NCI-H1694 treated with DMSO at 0.1 percent for 48 hours (cell line): ENCODE data around the gene PTCSC3.
"Not testable (repeated sequence)": the region's sequence is repeated elsewhere in the genome, so short reads cannot be mapped to it uniquely, and the experiment has no call there.

Experiments used
- DNase-seq: peaks from one replicate; lab custom pipeline; 2025; lab: John Stamatoyannopoulos, UW

Gene PTCSC3

GRCh38 chr14:36173161-36173560 lies 3.4 kb downstream of the PTCSC3 start:
- no peak for DNase-seq

DNA sequence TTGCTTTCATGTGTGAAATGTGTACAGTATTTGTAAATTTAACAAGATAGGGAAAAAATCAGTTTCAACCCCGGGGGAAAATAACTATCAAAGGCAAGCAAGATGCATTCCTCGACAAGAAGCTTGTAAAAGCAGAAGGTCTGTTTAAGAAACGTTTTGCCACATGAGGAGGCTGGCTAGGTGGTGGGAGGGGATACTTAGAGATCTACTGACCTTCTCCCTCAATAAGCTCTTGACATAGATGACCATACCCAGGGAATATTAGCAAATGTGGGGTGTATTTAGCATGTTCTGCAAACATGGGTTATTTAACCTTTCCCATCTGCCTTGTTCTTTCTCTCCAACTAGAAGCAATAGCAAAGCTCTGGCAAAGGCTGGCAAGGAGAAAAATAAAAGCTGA lies 4.9 kb downstream of the PTCSC3 start:
- DNase-seq, result no peak

DNA sequence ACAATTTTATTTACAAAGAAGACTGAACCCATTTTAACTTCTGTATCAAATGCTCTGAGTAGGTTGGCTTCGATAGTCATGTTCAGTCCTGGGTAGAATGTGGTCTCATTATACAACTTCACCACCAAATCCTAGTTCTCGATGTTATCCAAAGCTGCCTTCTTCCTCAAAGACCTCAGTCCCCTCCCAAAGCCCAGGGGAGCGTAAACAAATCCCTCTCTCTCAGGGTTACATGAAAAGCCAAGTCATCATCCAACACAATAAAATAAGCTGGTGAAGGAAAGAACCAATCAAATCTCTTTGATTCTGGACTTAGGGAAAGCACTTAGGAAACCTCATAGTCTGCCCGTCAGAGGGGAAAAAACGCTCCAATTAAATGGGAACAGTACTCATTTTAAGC lies 9.1 kb downstream of the PTCSC3 start:
- DNase-seq, result no peak

- DNase-seq, result no peak
Observed at GRCh38 chr14:36163451-36163850, 13.1 kb downstream of the PTCSC3 start.

GRCh38 chr14:36162267-36162666 lies 14.3 kb downstream of the PTCSC3 start:
- no peak for DNase-seq

GRCh38 chr14:36161776-36162175 lies 14.7 kb downstream of the PTCSC3 start:
- peak; percentile 3 for DNase-seq

DNA sequence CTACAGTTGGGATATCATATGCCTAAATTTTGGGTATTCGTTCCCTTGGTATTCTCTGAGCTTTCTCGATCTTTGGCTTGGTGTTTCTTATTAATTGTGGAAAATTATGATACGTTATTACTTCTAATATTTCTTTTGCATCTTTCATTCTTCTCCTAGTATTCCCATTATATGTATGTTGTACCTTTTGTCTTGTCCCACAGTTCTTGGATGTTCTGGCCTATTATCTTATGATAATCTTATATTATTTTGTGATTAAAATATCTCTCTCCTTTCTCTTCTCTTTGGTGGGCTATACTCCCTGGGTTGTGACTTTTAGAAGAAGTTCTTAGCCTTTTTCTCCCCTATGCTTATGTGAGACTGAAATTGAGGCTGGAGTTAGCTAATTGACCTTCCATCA lies 25.2 kb downstream of the PTCSC3 start:
- DNase-seq, result no peak

GRCh38 chr14:36134038-36134437 lies 42.5 kb downstream of the PTCSC3 start:
- no peak for DNase-seq

- no peak for DNase-seq
Observed at GRCh38 chr14:36132826-36133225, 43.7 kb downstream of the PTCSC3 start.

DNA sequence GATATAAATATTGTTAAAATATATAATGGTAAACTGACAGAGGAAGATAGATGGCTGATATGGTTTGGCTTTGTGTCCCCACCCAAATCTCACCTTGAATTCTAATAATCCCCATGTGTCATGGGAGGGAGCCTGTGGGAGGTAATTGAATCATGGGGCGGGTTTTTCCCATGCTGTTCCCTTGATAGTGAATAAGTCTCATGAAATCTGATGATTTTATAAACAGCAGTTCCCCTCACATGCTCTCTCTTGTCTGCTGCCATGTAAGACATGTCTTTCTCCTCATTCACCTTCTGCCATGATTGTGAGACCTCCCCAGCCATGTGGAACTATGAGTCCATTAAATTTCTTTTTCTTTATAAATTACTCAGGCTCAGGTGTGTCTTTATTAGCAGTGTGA lies 46.3 kb downstream of the PTCSC3 start:
- DNase-seq, result no peak

- no peak for DNase-seq
Observed at GRCh38 chr14:36129181-36129580, 47.3 kb downstream of the PTCSC3 start.

DNA sequence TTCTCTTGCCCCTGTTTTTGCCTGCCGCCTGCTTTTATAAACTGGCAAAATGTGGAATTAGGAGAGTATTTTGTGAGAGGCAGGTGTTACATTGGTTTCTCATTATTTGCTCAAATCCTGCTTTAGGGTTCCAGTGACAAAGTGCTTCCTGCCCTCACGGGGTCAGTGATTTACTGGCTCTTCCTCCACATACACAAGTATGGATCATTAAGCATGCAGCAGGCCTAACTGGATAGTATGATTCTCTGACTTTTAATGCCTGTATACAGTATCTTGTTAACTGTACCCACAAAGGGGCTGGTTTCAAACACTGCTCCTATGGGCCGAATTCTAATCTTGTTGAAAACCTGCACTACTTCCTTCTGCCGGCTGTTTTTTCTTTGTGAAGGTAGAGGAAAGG lies 63.2 kb downstream of the PTCSC3 start:
- no peak for DNase-seq

DNA sequence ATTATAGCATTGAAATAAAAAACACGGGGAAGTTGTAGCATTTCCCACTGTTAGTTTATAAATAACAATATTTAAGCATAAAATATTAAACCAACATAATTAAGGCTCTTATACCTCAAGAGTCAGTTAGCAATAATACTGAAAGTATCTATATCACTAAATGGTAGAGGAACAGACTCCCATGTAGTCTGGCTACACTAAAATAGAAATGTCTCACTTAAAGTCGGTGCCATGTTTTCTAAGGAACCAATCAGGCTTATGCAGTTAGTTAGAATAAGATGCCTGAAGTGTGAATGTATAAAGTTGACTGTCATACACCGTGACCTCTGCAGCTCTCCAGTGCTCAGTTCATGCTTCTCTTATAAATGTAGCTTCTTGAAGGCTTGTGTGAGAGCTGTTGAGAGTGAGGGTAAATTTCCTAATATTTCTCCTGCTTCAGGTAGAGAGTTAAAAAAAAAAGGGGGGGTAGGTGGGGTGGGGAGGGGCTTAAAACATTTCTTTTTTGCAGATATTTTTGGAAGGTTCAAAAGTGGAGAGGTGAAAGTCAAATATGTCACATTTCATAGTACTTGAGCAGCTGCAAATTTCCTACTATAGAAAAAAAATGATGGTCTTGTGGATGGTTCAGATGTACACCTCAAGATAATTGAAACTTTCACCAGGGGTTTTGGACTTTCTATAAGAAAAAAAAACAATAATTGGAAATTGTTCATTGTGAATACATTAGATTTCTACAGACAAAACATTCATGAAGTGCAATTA lies 64.5 kb downstream of the PTCSC3 start:
- DNase-seq, result no peak

DNA sequence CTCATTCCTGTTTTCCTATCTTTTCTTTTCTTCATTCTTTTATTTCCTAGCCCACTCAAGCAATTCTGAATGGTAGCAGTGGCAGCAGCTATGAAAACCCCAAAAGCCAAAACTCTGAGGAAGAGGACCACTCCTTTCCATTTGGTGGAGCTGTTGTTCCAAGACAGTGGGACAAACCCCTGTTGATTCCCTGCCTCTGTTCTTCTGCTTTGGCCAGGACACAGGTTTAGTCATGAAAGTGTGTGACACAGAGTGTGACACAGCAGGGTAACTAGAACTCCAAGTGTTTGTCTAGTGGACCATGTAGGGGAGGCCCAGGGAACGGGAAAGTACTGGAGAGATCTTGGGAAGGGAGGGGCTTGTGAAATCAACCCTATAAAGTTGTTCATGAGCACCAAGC lies 71.1 kb downstream of the PTCSC3 start:
- no peak for DNase-seq

- not testable (repeated sequence) for DNase-seq
Observed at GRCh38 chr14:36104258-36104657, 72.3 kb downstream of the PTCSC3 start.

GRCh38 chr14:36099619-36100018 lies 76.9 kb downstream of the PTCSC3 start:
- no peak for DNase-seq

- no peak for DNase-seq
Observed at GRCh38 chr14:36097356-36097755, 79.2 kb downstream of the PTCSC3 start.

- no peak for DNase-seq
Observed at GRCh38 chr14:36096090-36096489, 80.4 kb downstream of the PTCSC3 start.

- DNase-seq, result no peak
Observed at GRCh38 chr14:36094963-36095362, 81.6 kb downstream of the PTCSC3 start.

DNA sequence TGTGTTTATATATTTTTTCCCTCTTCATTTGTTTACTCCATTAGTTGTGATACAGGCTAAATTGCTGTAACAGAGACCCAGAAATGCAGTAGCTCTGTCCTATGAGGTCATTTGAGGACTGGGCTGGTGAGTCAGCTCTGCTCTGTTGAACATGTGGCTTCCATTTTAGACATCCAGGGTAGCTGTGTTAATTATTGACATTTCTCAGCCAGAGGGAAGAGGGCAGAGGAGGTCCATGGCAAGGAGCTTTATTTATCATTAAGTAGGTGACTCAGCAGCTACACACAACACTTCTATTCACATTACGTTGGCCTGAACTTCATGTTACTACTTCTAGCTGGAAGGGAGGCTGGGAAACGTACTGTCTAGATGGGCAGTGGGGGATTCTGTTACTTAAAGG lies 85.4 kb downstream of the PTCSC3 start:
- no peak for DNase-seq

DNA sequence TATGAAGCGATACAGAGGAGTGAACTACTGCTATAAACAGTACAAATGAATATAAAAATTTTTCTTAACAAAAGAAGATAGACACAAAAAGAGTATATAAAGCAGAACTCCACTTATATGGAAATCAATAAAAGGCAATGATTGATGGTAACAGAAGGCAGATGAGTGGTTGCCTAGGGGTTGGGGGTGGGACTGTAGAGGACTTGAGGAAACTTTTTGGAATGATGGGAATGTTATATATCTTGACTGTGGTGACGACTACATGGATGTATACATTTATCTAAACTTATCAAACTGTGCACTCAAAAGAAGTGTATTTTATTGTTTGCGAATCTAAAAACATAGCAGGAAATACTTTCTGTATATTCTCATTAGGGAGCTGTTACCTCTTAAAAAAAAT lies 89.1 kb downstream of the PTCSC3 start:
- DNase-seq, result no peak

DNA sequence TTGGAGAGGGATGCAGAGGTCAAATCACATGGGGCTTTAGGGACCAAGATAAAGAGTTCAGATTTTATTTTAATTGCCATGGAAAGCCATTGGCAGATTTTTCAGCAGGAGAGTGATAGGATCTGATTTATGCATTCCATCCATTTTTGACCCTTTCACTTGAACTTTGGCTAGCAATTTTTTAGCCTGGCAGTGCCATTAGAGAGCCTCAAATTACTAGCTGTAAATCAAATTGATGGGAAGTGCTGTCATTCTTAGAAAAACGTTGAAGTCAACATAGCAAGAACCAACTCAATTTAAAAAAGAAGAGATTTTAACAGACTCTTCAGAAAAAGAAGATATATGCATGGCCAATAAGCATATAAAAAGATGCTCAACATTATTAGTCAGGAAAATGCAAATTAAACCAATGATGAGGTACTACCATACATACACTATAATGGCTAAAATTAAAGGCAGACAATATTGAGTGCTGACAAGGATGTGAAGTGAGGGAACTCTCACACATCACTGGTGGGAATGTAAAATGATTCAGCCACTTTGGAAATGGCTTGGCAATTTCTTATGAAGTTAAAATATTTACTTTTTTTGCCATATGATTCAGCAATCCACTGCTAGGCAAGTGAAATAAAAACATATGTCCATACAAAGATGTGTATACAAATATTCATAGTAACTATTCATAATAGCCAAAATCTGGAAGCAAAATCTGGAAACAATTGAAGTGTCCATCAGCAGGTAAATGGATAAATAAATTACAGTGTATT lies 89.7 kb downstream of the PTCSC3 start:
- no peak for DNase-seq

- no peak for DNase-seq
Observed at GRCh38 chr14:36085861-36086260, 90.7 kb downstream of the PTCSC3 start.
